ENCODE data around the gene SLC39A11. TPM values are rescaled to one million over a fixed set of nuclear protein-coding genes. Genes with fewer than 3 reads are reported as not detected.

Gene SLC39A11
- total RNA-seq, 1 donor from 2014 or later = 16.3 TPM

- Mint-ChIP-seq H3K36me3 (ENCODE audit: unreplicated experiment) (peaks cover 7% of the 10 kb centered on the region), H3K4me1 (ENCODE audit: low read depth, unreplicated experiment) (no peaks in the 10 kb centered on the region), H3K27me3 (ENCODE audit: unreplicated experiment) (peaks cover 2% of the 10 kb centered on the region), H3K4me3 (ENCODE audit: unreplicated experiment) (no peak overlapping the region), H3K9me3 (ENCODE audit: unreplicated experiment) (peaks cover 1% of the 10 kb centered on the region), H3K27ac (ENCODE audit: unreplicated experiment) (no peak overlapping the region)
- DNase-seq = no peak
- TF ChIP-seq CTCF (IDR thresholded peaks at IDR 0.05; ENCODE audit: partially characterized antibody, unreplicated experiment) = no peak
These were observed 484.1 kb downstream of the SLC39A11 start for GRCh38 chr17:72608436-72608835.

- Mint-ChIP-seq H3K27ac (ENCODE audit: unreplicated experiment) (no peak overlapping the region), H3K27me3 (ENCODE audit: unreplicated experiment) (peaks cover 2% of the 10 kb centered on the region), H3K4me1 (ENCODE audit: low read depth, unreplicated experiment) (no peaks in the 10 kb centered on the region), H3K9me3 (ENCODE audit: unreplicated experiment) (no peaks in the 10 kb centered on the region), H3K4me3 (ENCODE audit: unreplicated experiment) (no peak overlapping the region), H3K36me3 (ENCODE audit: unreplicated experiment) (peaks cover 7% of the 10 kb centered on the region)
- no peak for TF ChIP-seq CTCF (IDR thresholded peaks at IDR 0.05; ENCODE audit: partially characterized antibody, unreplicated experiment)
- DNase-seq = no peak
These were observed 485.8 kb downstream of the SLC39A11 start for GRCh38 chr17:72606656-72607055.

- peaks cover 7% of the 10 kb centered on the region for H3K36me3 Mint-ChIP-seq (ENCODE audit: unreplicated experiment)
- no peak for DNase-seq
- peaks cover 2% of the 10 kb centered on the region for H3K27me3 Mint-ChIP-seq (ENCODE audit: unreplicated experiment)
- no peak overlapping the region for H3K27ac Mint-ChIP-seq (ENCODE audit: unreplicated experiment)
- no peak for TF ChIP-seq CTCF (IDR thresholded peaks at IDR 0.05; ENCODE audit: partially characterized antibody, unreplicated experiment)
- no peaks in the 10 kb centered on the region for H3K4me1 Mint-ChIP-seq (ENCODE audit: low read depth, unreplicated experiment)
- no peaks in the 10 kb centered on the region for H3K9me3 Mint-ChIP-seq (ENCODE audit: unreplicated experiment)
- no peak overlapping the region for H3K4me3 Mint-ChIP-seq (ENCODE audit: unreplicated experiment)
These were observed 486.9 kb downstream of the SLC39A11 start for GRCh38 chr17:72605543-72605942.

- H3K36me3 Mint-ChIP-seq (ENCODE audit: unreplicated experiment) = peaks cover 7% of the 10 kb centered on the region
- no peaks in the 10 kb centered on the region for H3K4me1 Mint-ChIP-seq (ENCODE audit: low read depth, unreplicated experiment)
- H3K27ac Mint-ChIP-seq (ENCODE audit: unreplicated experiment) = no peak overlapping the region
- H3K4me3 Mint-ChIP-seq (ENCODE audit: unreplicated experiment) = no peak overlapping the region
- H3K27me3 Mint-ChIP-seq (ENCODE audit: unreplicated experiment) = peaks cover 2% of the 10 kb centered on the region
- H3K9me3 Mint-ChIP-seq (ENCODE audit: unreplicated experiment) = no peaks in the 10 kb centered on the region
- no peak for DNase-seq
- TF ChIP-seq CTCF (IDR thresholded peaks at IDR 0.05; ENCODE audit: partially characterized antibody, unreplicated experiment) = no peak
These were observed 488.0 kb downstream of the SLC39A11 start for GRCh38 chr17:72604518-72604917.

GRCh38 chr17:72603420-72604242 is 488.9 kb downstream of the SLC39A11 start:
- peaks cover under 1% of the 10 kb centered on the region for H3K27me3 Mint-ChIP-seq (ENCODE audit: unreplicated experiment)
- TF ChIP-seq CTCF (IDR thresholded peaks at IDR 0.05; ENCODE audit: partially characterized antibody, unreplicated experiment) = no peak
- no peaks in the 10 kb centered on the region for H3K9me3 Mint-ChIP-seq (ENCODE audit: unreplicated experiment)
- DNase-seq = no peak
- H3K36me3 Mint-ChIP-seq (ENCODE audit: unreplicated experiment) = peaks cover 7% of the 10 kb centered on the region
- no peak overlapping the region for H3K4me3 Mint-ChIP-seq (ENCODE audit: unreplicated experiment)
- H3K27ac Mint-ChIP-seq (ENCODE audit: unreplicated experiment) = no peak overlapping the region
- H3K4me1 Mint-ChIP-seq (ENCODE audit: low read depth, unreplicated experiment) = no peaks in the 10 kb centered on the region
